IMR-90 (cell line): ENCODE data around the gene GRIK3. TPM values are rescaled to one million over a fixed set of nuclear protein-coding genes. Genes with fewer than 3 reads are reported as not detected.

Experiments
- ATAC-seq: fragments of 200-7000 bp; cut with Tn5 transposase; 2 replicates; pipeline ENCODE4 v1.9.1; 2020; ENCODE audit warnings: low read depth, mild to moderate bottlenecking, moderate library complexity
- BruUV-seq: library from RNA; stranded (reverse); fragments of 400-500 nt; replicated peaks from 2 replicates; lab custom pipeline; 2021; lab: Mats Ljungman, UMichigan
- CTCF ChIA-PET: fragments of 300-600 bp; formaldehyde crosslinking; extraction: SDS; loops from one replicate; lab custom pipeline; 2021; ENCODE audit warnings: antibody characterized with exemption; lab: Yijun Ruan, JAX
- POLR2A ChIA-PET: fragments of 300-600 bp; sonication (Branson Sonifier 250); formaldehyde crosslinking; loops from one replicate; lab custom pipeline; 2022; ENCODE audit warnings: antibody characterized with exemption; ENCODE audit not compliant: unreplicated experiment; lab: Charles Lee
- DNase-seq: peaks from one replicate; pipeline ENCODE4 v3.0.0; 2013
- H2AFZ ChIP-seq: replicated peaks from 2 replicates; pipeline ENCODE3; 2013; ENCODE audit warnings: low read length, mild to moderate bottlenecking; ENCODE audit not compliant: poor library complexity
- H2AK5ac ChIP-seq: 2 replicates; pipeline ENCODE4 v1.6.1; 2013; ENCODE audit warnings: low read depth, low read length, inconsistent platforms
- H2AK9ac ChIP-seq: replicated peaks from 2 replicates; pipeline ENCODE3; 2013; ENCODE audit warnings: mild to moderate bottlenecking, low read depth, low read length, moderate library complexity; ENCODE audit not compliant: poor library complexity
- H2BK120ac ChIP-seq: 2 replicates; pipeline ENCODE4 v1.6.1; 2013; ENCODE audit warnings: low read depth, low read length, inconsistent platforms
- H2BK15ac ChIP-seq: 3 replicates; pipeline ENCODE4 v1.6.1; 2013; ENCODE audit warnings: low read depth, low read length, inconsistent platforms
- H2BK20ac ChIP-seq: 2 replicates; pipeline ENCODE4 v1.6.1; 2013; ENCODE audit warnings: low read depth, mild to moderate bottlenecking, inconsistent platforms, low read length, moderate library complexity
- H2BK5ac ChIP-seq: 2 replicates; pipeline ENCODE4 v1.6.1; 2013; ENCODE audit warnings: mild to moderate bottlenecking, low read depth, low read length, inconsistent platforms; ENCODE audit not compliant: poor library complexity, severe bottlenecking
- H3K14ac ChIP-seq: replicated peaks from 2 replicates; pipeline ENCODE4 v1.6.1; 2013; ENCODE audit warnings: low read depth, low read length, inconsistent platforms
- H3K18ac ChIP-seq: 2 replicates; pipeline ENCODE4 v1.6.1; 2013; ENCODE audit warnings: low read depth, low read length, control low read depth
- H3K23ac ChIP-seq: 2 replicates; pipeline ENCODE4 v1.6.1; 2013; ENCODE audit warnings: low read depth, low read length, inconsistent platforms
- H3K27ac ChIP-seq: 2 replicates; pipeline ENCODE4 v1.5.1; 2013; ENCODE audit warnings: mild to moderate bottlenecking, control low read depth, low read length; ENCODE audit not compliant: insufficient read depth
- H3K27me3 ChIP-seq: 2 replicates; pipeline ENCODE4 v1.6.1; 2013; ENCODE audit warnings: low read length; ENCODE audit not compliant: control insufficient read depth, insufficient read depth
- H3K36me3 ChIP-seq: 2 replicates; pipeline ENCODE4 v1.6.1; 2013; ENCODE audit warnings: low read length, mixed read lengths; ENCODE audit not compliant: control insufficient read depth, insufficient read depth
- H3K4ac ChIP-seq: 2 replicates; pipeline ENCODE4 v1.6.1; 2013; ENCODE audit warnings: low read depth, low read length, inconsistent platforms
- H3K4me1 ChIP-seq: 2 replicates; pipeline ENCODE4 v1.6.1; 2013; ENCODE audit warnings: low read length, mixed read lengths; ENCODE audit not compliant: control insufficient read depth, insufficient read depth
- H3K4me2 ChIP-seq: 2 replicates; pipeline ENCODE4 v1.6.1; 2013; ENCODE audit warnings: low read depth, mild to moderate bottlenecking, control low read depth, low read length, moderate library complexity
- H3K4me3 ChIP-seq: 2 replicates; pipeline ENCODE4 v1.5.1; 2013; ENCODE audit warnings: low read depth, mild to moderate bottlenecking, control low read depth, low read length, moderate library complexity; ENCODE audit not compliant: insufficient read depth
- H3K56ac ChIP-seq: 2 replicates; pipeline ENCODE4 v1.6.1; 2013; ENCODE audit warnings: low read length, inconsistent platforms; ENCODE audit not compliant: insufficient read depth; ENCODE audit errors: extremely low read depth
- H3K79me1 ChIP-seq, 2 experiments: 2 replicates each; pipeline ENCODE4 v1.6.1; 2013; ENCODE audit warnings: low read length in 2 of 2, inconsistent platforms in 1 of 2, low read depth in 1 of 2
- H3K9ac ChIP-seq: 2 replicates; pipeline ENCODE4 v1.6.1; 2013; ENCODE audit warnings: low read depth, low read length, control low read depth
- H3K9me1 ChIP-seq: 2 replicates; pipeline ENCODE4 v1.6.1; 2013; ENCODE audit warnings: low read length, inconsistent platforms; ENCODE audit not compliant: insufficient read depth
- H3K9me3 ChIP-seq: 2 replicates; pipeline ENCODE4 v1.6.1; 2013; ENCODE audit warnings: low read length; ENCODE audit not compliant: control insufficient read depth, insufficient read depth
- H4K20me1 ChIP-seq: 2 replicates; pipeline ENCODE4 v1.6.1; 2013; ENCODE audit warnings: low read length, inconsistent platforms; ENCODE audit not compliant: insufficient read depth
- H4K5ac ChIP-seq: 2 replicates; pipeline ENCODE4 v1.6.1; 2013; ENCODE audit warnings: mild to moderate bottlenecking, low read depth, low read length, control low read depth
- H4K8ac ChIP-seq, 2 experiments: 2 replicates each; pipeline ENCODE4 v1.6.1; 2013; ENCODE audit warnings: low read depth in 2 of 2, low read length in 2 of 2, control low read depth in 1 of 2, inconsistent platforms in 1 of 2
- H4K91ac ChIP-seq: 2 replicates; pipeline ENCODE4 v1.6.1; 2013; ENCODE audit warnings: low read depth, low read length, inconsistent platforms; ENCODE audit not compliant: insufficient read depth
- BHLHE40 ChIP-seq: fragments of 150-350 bp; IDR thresholded peaks from 2 replicates; pipeline ENCODE4 v1.6.1; 2016; ENCODE audit warnings: mild to moderate bottlenecking, low read depth, low read length
- CEBPB ChIP-seq: IDR thresholded peaks from 2 replicates; pipeline ENCODE4 v1.6.1; 2012; ENCODE audit warnings: low read depth, low read length, improper control_type of control experiment
- CHD1 ChIP-seq: IDR thresholded peaks from 2 replicates; pipeline ENCODE4 v1.6.1; 2012; ENCODE audit warnings: low read depth, low read length, improper control_type of control experiment
- CTCF ChIP-seq: conservative IDR thresholded peaks from 2 replicates; pipeline ENCODE4 v1.5.1; 2012; ENCODE audit warnings: mild to moderate bottlenecking, low read depth, low read length, improper control_type of control experiment
- ELK1 ChIP-seq: fragments of 150-350 bp; IDR thresholded peaks from 2 replicates; pipeline ENCODE4 v1.6.1; 2016; ENCODE audit warnings: low read depth, mild to moderate bottlenecking, low read length, moderate library complexity, borderline replicate concordance
- FOS ChIP-seq: fragments of 150-350 bp; IDR thresholded peaks from 2 replicates; pipeline ENCODE4 v1.6.1; 2016; ENCODE audit warnings: low read depth, low read length
- MAFK ChIP-seq: IDR thresholded peaks from 2 replicates; pipeline ENCODE4 v1.6.1; 2012; ENCODE audit warnings: low read depth, low read length, improper control_type of control experiment
- MAZ ChIP-seq: IDR thresholded peaks from 2 replicates; pipeline ENCODE4 v1.6.1; 2012; ENCODE audit warnings: low read depth, mild to moderate bottlenecking, low read length, improper control_type of control experiment, moderate library complexity, borderline replicate concordance
- MXI1 ChIP-seq: IDR thresholded peaks from 2 replicates; pipeline ENCODE4 v1.6.1; 2012; ENCODE audit warnings: low read depth, mild to moderate bottlenecking, low read length, moderate library complexity, borderline replicate concordance
- NFE2L2 ChIP-seq: fragments of 150-350 bp; IDR thresholded peaks from 2 replicates; pipeline ENCODE4 v1.6.1; 2016; ENCODE audit warnings: low read depth, mild to moderate bottlenecking, low read length
- POLR2A ChIP-seq: IDR thresholded peaks from 2 replicates; pipeline ENCODE4 v1.6.1; 2012; ENCODE audit warnings: mild to moderate bottlenecking, low read depth, low read length
- RAD21 ChIP-seq: IDR thresholded peaks from 2 replicates; pipeline ENCODE4 v1.6.1; 2012; ENCODE audit warnings: low read length, improper control_type of control experiment
- RCOR1 ChIP-seq: IDR thresholded peaks from 2 replicates; pipeline ENCODE4 v1.6.1; 2012; ENCODE audit warnings: mild to moderate bottlenecking, low read length, improper control_type of control experiment; ENCODE audit not compliant: insufficient replicate concordance
- RFX5 ChIP-seq: IDR thresholded peaks from 2 replicates; pipeline ENCODE4 v1.8.0; 2012; ENCODE audit warnings: low read depth, mild to moderate bottlenecking, low read length, moderate library complexity
- SMC3 ChIP-seq: fragments of 150-350 bp; IDR thresholded peaks from 2 replicates; pipeline ENCODE4 v1.6.1; 2016; ENCODE audit warnings: low read depth, mild to moderate bottlenecking, antibody characterized with exemption, low read length, moderate library complexity
- USF2 ChIP-seq: fragments of 150-350 bp; IDR thresholded peaks from 2 replicates; pipeline ENCODE4 v1.6.1; 2017; ENCODE audit warnings: mild to moderate bottlenecking, antibody characterized with exemption, low read length, low read depth
- WGBS, 2 experiments: methylation state at CpG; one replicate each; pipeline versions ENCODE4 v1.1.5 to v1.1.7; 2013; ENCODE audit warnings: missing lambda C conversion rate in 2 of 2; ENCODE audit not compliant: insufficient read length in 1 of 2; ENCODE audit errors: extremely low coverage in 2 of 2; 5-methylcytosine and 5-hydroxymethylcytosine counted together
- dilution Hi-C: fragments of 300-500 bp; cut with HindIII; formaldehyde crosslinking; loops from one replicate; pipeline ENCODE4 v1.14.3; 2018; ENCODE audit warnings: low sequenced_read_pairs; ENCODE audit not compliant: unreplicated experiment
- in situ Hi-C: fragments of 300-500 bp; cut with MboI; formaldehyde crosslinking; loops from 3 replicates; pipeline ENCODE4 v1.14.3; 2019; ENCODE audit warnings: low sequenced_read_pairs, inconsistent platforms, mixed read lengths
- intact Hi-C: fragments of 100-400 bp; cut with micrococcal nuclease; formaldehyde crosslinking; loops from 2 replicates; pipeline ENCODE4 v1.10.0; 2022
- polyA plus RNA-seq, 3 experiments: library from polyadenylated mRNA; depleted of rRNA; stranded (reverse); fragments of >200 nt; gene quantifications; 2 replicates each; pipeline ENCODE4 v1.2.3, GENCODE V29; 2012; ENCODE audit warnings: low replicate concordance in 1 of 3
- total RNA-seq: library from RNA; depleted of rRNA; stranded (reverse); fragments of >200 nt; gene quantifications from 2 replicates; pipeline ENCODE4 v1.2.3, GENCODE V29; 2012

The GRIK3 gene
- total and polyA plus RNA-seq, 2 of the 4 experiments (the other 2 are of a cell fraction): not detected

- no peak overlapping the region for H3K4me3 ChIP-seq
- no peaks in the 10 kb centered on the region for H3K27me3 ChIP-seq
- H4K8ac ChIP-seq: no peak overlapping the region
- H3K4me2 ChIP-seq: no peak overlapping the region
- H3K9me1 ChIP-seq: no peaks in the 10 kb centered on the region
- H3K56ac ChIP-seq: no peak overlapping the region
- intact Hi-C loops: no loop called here
- no peak for DNase-seq
- no peak overlapping the region for H3K9ac ChIP-seq
- ChIA-PET CTCF (no interaction called here), POLR2A (no interaction called here)
- H3K23ac ChIP-seq: no peak overlapping the region
- no peak overlapping the region for H3K4ac ChIP-seq
- no peak overlapping the region for H3K18ac ChIP-seq
- no peaks in the 10 kb centered on the region for H3K9me3 ChIP-seq
- no peak for ATAC-seq
- H4K20me1 ChIP-seq: no peaks in the 10 kb centered on the region
- H3K27ac ChIP-seq: no peak overlapping the region
- no peaks in the 10 kb centered on the region for H3K36me3 ChIP-seq
- H2AFZ ChIP-seq: no peak overlapping the region
- H2BK15ac ChIP-seq: no peak overlapping the region
- H3K4me1 ChIP-seq: no peaks in the 10 kb centered on the region
- no peak overlapping the region for H2BK20ac ChIP-seq
- no peak overlapping the region for H2BK5ac ChIP-seq
- no peak overlapping the region for H3K14ac ChIP-seq
- H3K79me1 ChIP-seq: no peaks in the 10 kb centered on the region
- WGBS, 2 experiments: no CpG with 5 or more reads among the region's 6 CpGs
- TF ChIP-seq NFE2L2 (no peak), CTCF (no peak), FOS (no peak), RFX5 (no peak), SMC3 (no peak), POLR2A (no peak), RCOR1 (no peak), MAZ (no peak), MAFK (no peak), ELK1 (no peak), RAD21 (no peak), CEBPB (no peak), USF2 (no peak), BHLHE40 (no peak), MXI1 (no peak), CHD1 (no peak)
- H2AK5ac ChIP-seq: no peak overlapping the region
- in situ Hi-C loops: no loop called here
- H2BK120ac ChIP-seq: no peak overlapping the region
- no TSS peak for BruUV-seq
- no peak overlapping the region for H4K5ac ChIP-seq
- H4K91ac ChIP-seq: no peak overlapping the region
- H2AK9ac ChIP-seq: no peak overlapping the region
- dilution Hi-C loops: no loop called here
Measured at GRCh38 chr1:37056325-37056724, 22.0 kb upstream of the GRIK3 start.
